Karpas-422 (cell line): ENCODE measurements around the gene PHLPP1. TPM values are rescaled to one million over a fixed set of nuclear protein-coding genes. Genes with fewer than 3 reads are reported as not detected.

Experiments
- DNase-seq: peaks from one replicate; pipeline ENCODE4 v3.0.0-alpha.2; 2015
- H2AFZ ChIP-seq: fragments of 200-600 bp; sonication (generic); 2 replicates; pipeline ENCODE4 v1.6.1; 2014; ENCODE audit warnings: antibody characterized with exemption, low read length, mixed read lengths
- H3K27ac ChIP-seq: fragments of 200-600 bp; sonication (generic); 2 replicates; pipeline ENCODE4 v1.5.1; 2014; ENCODE audit warnings: mild to moderate bottlenecking, low read length, moderate library complexity
- H3K27me3 ChIP-seq: fragments of 200-600 bp; sonication (generic); 2 replicates; pipeline ENCODE4 v1.6.1; 2014; ENCODE audit warnings: low read length, mixed read lengths
- H3K36me3 ChIP-seq: fragments of 200-600 bp; sonication (generic); 2 replicates; pipeline ENCODE4 v1.6.1; 2014; ENCODE audit warnings: low read length, mixed read lengths; ENCODE audit not compliant: insufficient read depth
- H3K4me1 ChIP-seq: fragments of 200-600 bp; sonication (generic); 2 replicates; pipeline ENCODE4 v1.6.1; 2014; ENCODE audit warnings: mild to moderate bottlenecking, low read length, mixed read lengths
- H3K4me2 ChIP-seq: fragments of 200-600 bp; sonication (generic); 2 replicates; pipeline ENCODE4 v1.6.1; 2014; ENCODE audit warnings: low read length, low read depth, mild to moderate bottlenecking; ENCODE audit not compliant: poor library complexity, severe bottlenecking
- H3K4me3 ChIP-seq: fragments of 200-600 bp; sonication (generic); 2 replicates; pipeline ENCODE4 v1.5.1; 2014; ENCODE audit warnings: mild to moderate bottlenecking, antibody characterized with exemption, low read length, mixed read lengths
- H3K79me2 ChIP-seq: fragments of 200-600 bp; sonication (generic); 2 replicates; pipeline ENCODE4 v1.6.1; 2014; ENCODE audit warnings: mild to moderate bottlenecking, low read length, mixed read lengths
- H3K9ac ChIP-seq: fragments of 200-600 bp; sonication (generic); 2 replicates; pipeline ENCODE4 v1.6.0; 2014; ENCODE audit warnings: low read length
- H3K9me2 ChIP-seq: fragments of 200-600 bp; sonication (generic), shearing (Covaris generic); replicated peaks from 2 replicates; pipeline ENCODE4 v1.6.0; 2014; ENCODE audit warnings: mild to moderate bottlenecking, low read length, moderate library complexity; ENCODE audit not compliant: insufficient read depth
- H3K9me3 ChIP-seq: fragments of 300-700, 200-600 bp; sonication (generic); 2 replicates; pipeline ENCODE4 v1.6.1; 2014; ENCODE audit warnings: low read length, mixed read lengths
- H4K20me1 ChIP-seq: fragments of 200-600 bp; sonication (generic); 2 replicates; pipeline ENCODE4 v1.6.1; 2014; ENCODE audit warnings: mild to moderate bottlenecking, antibody characterized with exemption, low read length, low read depth; ENCODE audit not compliant: insufficient read depth
- total RNA-seq: library from RNA; depleted of rRNA; stranded (reverse); fragments of >200 nt; shearing (Covaris generic); gene quantifications from 2 replicates; pipeline ENCODE4 v1.2.3, GENCODE V29; 2014; ENCODE audit warnings: low replicate concordance

The PHLPP1 gene
- total RNA-seq, 1 experiment from 2014 or later, result 6.3 TPM

DNA sequence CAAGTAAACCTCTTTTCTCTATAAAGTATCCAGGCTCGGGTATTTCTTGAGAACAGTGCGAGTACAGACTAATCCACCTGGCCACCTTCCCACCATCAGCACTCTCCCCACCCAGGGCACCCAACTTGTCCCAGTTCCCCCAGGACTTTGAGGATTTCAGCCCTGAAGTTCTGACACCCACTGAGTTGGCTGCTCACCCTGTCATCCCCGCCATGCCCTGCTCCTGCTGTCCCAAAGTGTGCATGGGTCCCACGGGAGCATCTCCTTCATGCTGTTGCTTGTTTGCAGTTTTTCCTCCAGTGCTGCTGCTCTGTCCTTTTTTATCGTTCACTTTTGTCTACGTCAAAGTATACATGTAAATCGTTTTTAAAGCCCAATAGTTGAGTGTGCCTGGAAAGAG is 273.9 kb downstream of the PHLPP1 start:
- no peaks in the 10 kb centered on the region for H3K9me3 ChIP-seq
- H3K4me3 ChIP-seq, result no peak overlapping the region
- H3K4me1 ChIP-seq, result no peaks in the 10 kb centered on the region
- H3K4me2 ChIP-seq, result no peak overlapping the region
- H2AFZ ChIP-seq, result no peak overlapping the region
- H3K27ac ChIP-seq, result no peak overlapping the region
- H3K9ac ChIP-seq, result no peak overlapping the region
- H3K9me2 ChIP-seq, result no peaks in the 10 kb centered on the region
- no peaks in the 10 kb centered on the region for H3K79me2 ChIP-seq
- H4K20me1 ChIP-seq, result no peaks in the 10 kb centered on the region
- H3K27me3 ChIP-seq, result no peaks in the 10 kb centered on the region
- no peaks in the 10 kb centered on the region for H3K36me3 ChIP-seq
- no peak for DNase-seq

DNA sequence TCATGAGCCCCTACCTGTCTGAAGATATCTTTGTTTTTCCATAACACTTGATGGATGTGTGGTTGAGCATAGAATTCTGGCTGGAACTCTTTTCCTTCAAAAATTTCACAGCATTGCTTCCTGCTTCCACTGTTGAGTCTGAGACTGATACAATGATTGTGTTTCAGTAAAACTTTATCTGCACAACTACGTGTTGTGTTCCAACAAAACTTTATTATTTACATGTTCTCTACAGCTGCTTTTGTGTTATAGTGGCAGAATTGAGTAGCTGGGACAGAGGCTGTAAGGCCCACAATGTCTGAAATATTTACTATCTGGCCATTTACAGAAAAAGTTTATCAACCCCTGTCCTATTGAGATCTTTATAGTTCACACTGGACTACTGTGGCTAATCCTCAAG is 275.3 kb downstream of the PHLPP1 start:
- Histone ChIP-seq H3K27me3 (no peaks in the 10 kb centered on the region), H3K4me2 (no peak overlapping the region), H3K9me2 (no peaks in the 10 kb centered on the region), H3K4me1 (no peaks in the 10 kb centered on the region), H3K27ac (no peak overlapping the region), H2AFZ (no peak overlapping the region), H4K20me1 (no peaks in the 10 kb centered on the region), H3K79me2 (no peaks in the 10 kb centered on the region), H3K9ac (no peak overlapping the region), H3K4me3 (no peak overlapping the region), H3K36me3 (no peaks in the 10 kb centered on the region), H3K9me3 (no peaks in the 10 kb centered on the region)
- no peak for DNase-seq

- H3K9me2 ChIP-seq, result no peaks in the 10 kb centered on the region
- H3K9ac ChIP-seq, result no peak overlapping the region
- H3K79me2 ChIP-seq, result no peaks in the 10 kb centered on the region
- H3K4me1 ChIP-seq, result no peaks in the 10 kb centered on the region
- H3K27ac ChIP-seq, result no peak overlapping the region
- H2AFZ ChIP-seq, result no peak overlapping the region
- H3K36me3 ChIP-seq, result no peaks in the 10 kb centered on the region
- H3K27me3 ChIP-seq, result no peaks in the 10 kb centered on the region
- H4K20me1 ChIP-seq, result no peaks in the 10 kb centered on the region
- DNase-seq, result no peak
- H3K9me3 ChIP-seq, result no peaks in the 10 kb centered on the region
- H3K4me2 ChIP-seq, result no peak overlapping the region
- no peak overlapping the region for H3K4me3 ChIP-seq
These were observed 276.0 kb downstream of the PHLPP1 start for GRCh38 chr18:62991389-62991788.

GRCh38 chr18:62991959-62992358 is 276.6 kb downstream of the PHLPP1 start:
- Histone ChIP-seq H2AFZ (no peak overlapping the region), H3K4me1 (no peaks in the 10 kb centered on the region), H3K36me3 (no peaks in the 10 kb centered on the region), H4K20me1 (no peaks in the 10 kb centered on the region), H3K79me2 (no peaks in the 10 kb centered on the region), H3K27me3 (no peaks in the 10 kb centered on the region), H3K4me2 (no peak overlapping the region), H3K9me3 (no peaks in the 10 kb centered on the region), H3K4me3 (no peak overlapping the region), H3K27ac (no peak overlapping the region), H3K9ac (no peak overlapping the region), H3K9me2 (no peaks in the 10 kb centered on the region)
- no peak for DNase-seq

DNA sequence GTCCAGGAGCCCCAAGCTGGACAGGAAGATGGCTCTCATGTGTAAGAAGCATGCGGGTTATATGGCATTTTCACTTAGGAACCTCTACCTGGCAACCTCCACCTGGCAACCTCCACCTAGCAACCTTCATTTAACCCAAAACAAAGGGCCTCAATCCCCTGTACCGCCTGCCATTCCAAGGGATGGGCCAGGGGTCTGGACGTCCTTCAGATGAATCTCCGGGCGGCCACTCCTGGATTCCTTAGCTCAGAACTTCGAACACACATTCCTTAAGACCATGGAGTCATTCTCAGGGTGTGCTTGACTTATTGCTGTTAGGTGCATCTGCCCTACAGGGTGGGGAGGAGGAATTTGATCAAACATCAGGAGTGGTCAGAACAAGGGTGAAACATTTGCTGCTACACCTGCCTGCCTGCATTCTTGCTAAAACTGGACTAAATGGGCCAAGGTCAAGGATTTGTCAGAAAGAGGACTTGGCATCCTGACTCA is 277.6 kb downstream of the PHLPP1 start:
- Histone ChIP-seq H3K36me3 (no peaks in the 10 kb centered on the region), H3K27ac (no peak overlapping the region), H3K4me1 (no peaks in the 10 kb centered on the region), H3K4me3 (no peak overlapping the region), H3K4me2 (no peak overlapping the region), H2AFZ (no peak overlapping the region), H3K9ac (no peak overlapping the region), H3K9me3 (no peaks in the 10 kb centered on the region), H4K20me1 (no peaks in the 10 kb centered on the region), H3K9me2 (no peaks in the 10 kb centered on the region), H3K27me3 (no peaks in the 10 kb centered on the region), H3K79me2 (no peaks in the 10 kb centered on the region)
- no peak for DNase-seq

DNA sequence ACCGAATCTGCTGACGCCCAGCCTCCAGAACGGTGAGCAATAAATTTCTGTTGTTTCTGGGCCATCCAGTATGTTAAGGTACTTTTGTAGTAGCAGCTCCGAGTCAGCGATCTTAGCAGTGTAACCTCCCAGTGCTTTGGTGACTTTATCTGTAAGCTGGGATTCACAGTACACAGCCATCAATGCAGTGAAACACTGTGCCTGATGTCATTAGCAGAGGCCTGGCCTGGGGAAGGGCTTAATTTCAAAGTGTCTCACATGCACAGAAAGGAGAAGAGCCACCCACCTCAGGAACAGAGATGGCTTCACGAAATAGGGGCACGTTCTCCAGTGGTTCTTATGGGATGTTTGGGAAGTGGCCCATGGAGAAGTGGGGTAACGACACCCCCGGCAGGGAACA is 281.2 kb downstream of the PHLPP1 start:
- Histone ChIP-seq H3K9me3 (no peaks in the 10 kb centered on the region), H3K9ac (no peak overlapping the region), H2AFZ (no peak overlapping the region)

DNA sequence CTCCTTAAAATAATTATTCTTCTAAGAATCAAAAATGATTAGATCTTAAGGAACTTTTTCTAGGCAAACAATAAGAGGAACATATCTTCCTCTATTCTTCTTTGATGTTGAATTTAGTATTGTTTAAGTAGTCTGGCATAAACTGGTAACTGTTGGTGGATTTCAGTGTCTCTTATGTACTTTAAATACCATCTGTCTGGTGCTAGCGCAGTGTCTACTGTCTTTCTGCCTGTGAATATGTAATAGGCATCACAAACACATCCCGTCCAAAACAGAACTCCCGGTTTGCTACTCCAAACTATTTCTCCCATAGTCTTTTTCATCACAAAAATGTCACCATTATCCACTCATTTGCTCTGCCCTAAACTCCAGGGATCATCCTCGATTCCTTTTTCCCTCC is 281.7 kb downstream of the PHLPP1 start:
- no peaks in the 10 kb centered on the region for H3K79me2 ChIP-seq
- H3K4me2 ChIP-seq, result no peak overlapping the region
- H3K27ac ChIP-seq, result no peak overlapping the region
- H3K9me3 ChIP-seq, result no peaks in the 10 kb centered on the region
- no peaks in the 10 kb centered on the region for H3K4me1 ChIP-seq
- H3K9me2 ChIP-seq, result no peaks in the 10 kb centered on the region
- H4K20me1 ChIP-seq, result no peaks in the 10 kb centered on the region
- H3K36me3 ChIP-seq, result no peaks in the 10 kb centered on the region
- no peak overlapping the region for H3K4me3 ChIP-seq
- no peak overlapping the region for H2AFZ ChIP-seq
- no peaks in the 10 kb centered on the region for H3K27me3 ChIP-seq
- no peak for DNase-seq
- H3K9ac ChIP-seq, result no peak overlapping the region

More for the DNA sequence above, 281.2 kb downstream of the PHLPP1 start:
- Histone ChIP-seq H3K36me3 (no peaks in the 10 kb centered on the region), H3K27ac (no peak overlapping the region), H3K27me3 (no peaks in the 10 kb centered on the region), H4K20me1 (no peaks in the 10 kb centered on the region), H3K9me2 (no peaks in the 10 kb centered on the region), H3K4me2 (no peak overlapping the region), H3K4me3 (no peak overlapping the region), H3K4me1 (no peaks in the 10 kb centered on the region), H3K79me2 (no peaks in the 10 kb centered on the region)
- DNase-seq, result no peak

- no peak overlapping the region for H3K9ac ChIP-seq
- DNase-seq, result no peak
- no peaks in the 10 kb centered on the region for H3K27me3 ChIP-seq
- no peaks in the 10 kb centered on the region for H3K9me2 ChIP-seq
- H3K27ac ChIP-seq, result no peak overlapping the region
- H3K4me1 ChIP-seq, result no peaks in the 10 kb centered on the region
- H3K4me2 ChIP-seq, result no peak overlapping the region
- no peaks in the 10 kb centered on the region for H3K36me3 ChIP-seq
- no peak overlapping the region for H2AFZ ChIP-seq
- H3K9me3 ChIP-seq, result no peaks in the 10 kb centered on the region
- H4K20me1 ChIP-seq, result no peaks in the 10 kb centered on the region
- no peak overlapping the region for H3K4me3 ChIP-seq
- no peaks in the 10 kb centered on the region for H3K79me2 ChIP-seq
These were observed 283.1 kb downstream of the PHLPP1 start for GRCh38 chr18:62998443-62998842.

DNA sequence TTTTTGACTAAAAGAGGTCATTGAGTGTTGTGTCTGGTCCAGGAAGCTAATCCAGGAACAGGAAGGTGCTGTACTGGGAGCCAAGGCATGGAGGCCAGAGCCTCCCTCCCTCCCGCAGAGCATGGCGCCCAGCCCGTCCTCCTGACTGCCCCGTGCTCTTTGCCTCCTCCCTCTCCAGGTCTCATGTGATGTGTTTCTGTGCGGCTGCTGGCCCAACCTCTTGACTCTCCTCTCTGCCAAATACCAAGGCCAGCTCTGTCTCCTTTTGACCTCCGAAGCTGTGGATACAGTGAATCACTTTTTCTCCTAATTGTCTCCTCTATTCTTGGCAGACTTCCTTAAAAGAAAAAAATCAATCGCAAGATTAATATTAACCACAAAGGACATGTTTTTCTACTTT is 284.1 kb downstream of the PHLPP1 start:
- no peak overlapping the region for H3K9ac ChIP-seq
- H3K36me3 ChIP-seq, result no peaks in the 10 kb centered on the region
- H3K4me2 ChIP-seq, result no peak overlapping the region
- no peaks in the 10 kb centered on the region for H3K27me3 ChIP-seq
- DNase-seq, result no peak
- H2AFZ ChIP-seq, result no peak overlapping the region
- H3K9me2 ChIP-seq, result no peaks in the 10 kb centered on the region
- no peak overlapping the region for H3K4me3 ChIP-seq
- H3K4me1 ChIP-seq, result no peaks in the 10 kb centered on the region
- no peaks in the 10 kb centered on the region for H3K9me3 ChIP-seq
- no peaks in the 10 kb centered on the region for H4K20me1 ChIP-seq
- H3K27ac ChIP-seq, result no peak overlapping the region
- H3K79me2 ChIP-seq, result no peaks in the 10 kb centered on the region
